H1 (cell line): ENCODE measurements around the gene ZIC5. TPM values are rescaled to one million over a fixed set of nuclear protein-coding genes. Genes with fewer than 3 reads are reported as not detected.

ENCODE experiments used
- ASH2L ChIP-seq: fragments of 200-600, 300-600 bp; sonication (generic); IDR thresholded peaks from one replicate; pipeline ENCODE4 v1.7.1; 2017; ENCODE audit warnings: low read length
- BCL11A ChIP-seq, 2 experiments: IDR thresholded peaks; one replicate each; pipeline ENCODE4 v1.6.1; 2011; ENCODE audit warnings: low read depth in 2 of 2, low read length in 2 of 2, mild to moderate bottlenecking in 2 of 2
- CBX5 ChIP-seq: fragments of 300-800, 300-1000 bp; sonication (generic); IDR thresholded peaks from 2 replicates; pipeline ENCODE4 v1.7.1; 2016; ENCODE audit warnings: antibody characterized with exemption, low read length, low read depth
- CBX8 ChIP-seq: fragments of 300-800, 300-1000 bp; sonication (generic); IDR thresholded peaks from 2 replicates; pipeline ENCODE4 v1.7.1; 2016; ENCODE audit warnings: low read depth, low read length, borderline replicate concordance
- CHD1 ChIP-seq: IDR thresholded peaks from 2 replicates; pipeline ENCODE4 v1.6.1; 2012; ENCODE audit warnings: low read depth, low read length, improper control_type of control experiment
- EGR1 ChIP-seq: IDR thresholded peaks from 2 replicates; pipeline ENCODE4 v1.6.1; 2011; ENCODE audit warnings: low read depth, low read length, borderline replicate concordance
- EZH2 ChIP-seq: fragments of 200-600 bp; sonication (generic); IDR thresholded peaks from 2 replicates; pipeline ENCODE4 v1.7.1; 2012; ENCODE audit warnings: low read depth, mild to moderate bottlenecking, moderate library complexity, low read length, inconsistent platforms; ENCODE audit not compliant: severe bottlenecking
- GTF2F1 ChIP-seq: IDR thresholded peaks from 2 replicates; pipeline ENCODE4 v1.6.1; 2012; ENCODE audit warnings: low read depth, low read length, improper control_type of control experiment, borderline replicate concordance
- HDAC2 ChIP-seq, 2 experiments: fragments of 300-600 bp in 1 of 2; sonication (generic) in 1 of 2; IDR thresholded peaks; 2 replicates each; pipeline ENCODE4 v1.6.1; 2011 to 2012; ENCODE audit warnings: low read depth in 2 of 2, low read length in 2 of 2, mild to moderate bottlenecking in 2 of 2, moderate library complexity in 2 of 2, borderline replicate concordance in 1 of 2, inconsistent platforms in 1 of 2
- JUN ChIP-seq: IDR thresholded peaks from 2 replicates; pipeline ENCODE4 v1.6.1; 2011; ENCODE audit warnings: low read depth, mild to moderate bottlenecking, improper control_type of control experiment, low read length
- KDM4A ChIP-seq: IDR thresholded peaks from one replicate; pipeline ENCODE4 v1.7.1; 2012; ENCODE audit warnings: low read depth, mild to moderate bottlenecking, moderate library complexity, low read length, inconsistent platforms; ENCODE audit not compliant: severe bottlenecking
- NRF1 ChIP-seq: IDR thresholded peaks from 2 replicates; pipeline ENCODE4 v1.6.1; 2011; ENCODE audit warnings: mild to moderate bottlenecking, low read depth, low read length, improper control_type of control experiment
- RFX5 ChIP-seq: IDR thresholded peaks from 2 replicates; pipeline ENCODE4 v1.6.1; 2011; ENCODE audit warnings: low read depth, low read length, improper control_type of control experiment, borderline replicate concordance
- SIRT6 ChIP-seq: IDR thresholded peaks from one replicate; pipeline ENCODE4 v1.7.1; 2012; ENCODE audit warnings: low read length, inconsistent platforms
- SRF ChIP-seq: IDR thresholded peaks from 2 replicates; pipeline ENCODE4 v1.6.1; 2011; ENCODE audit warnings: mild to moderate bottlenecking, low read depth, low read length, moderate library complexity
- TAF1 ChIP-seq: IDR thresholded peaks from 2 replicates; pipeline ENCODE4 v1.6.1; 2011; ENCODE audit warnings: mild to moderate bottlenecking, low read depth, low read length
- TCF12 ChIP-seq: IDR thresholded peaks from 2 replicates; pipeline ENCODE4 v1.6.1; 2011; ENCODE audit warnings: low read depth, mild to moderate bottlenecking, low read length
- TEAD4 ChIP-seq: IDR thresholded peaks from 2 replicates; pipeline ENCODE4 v1.6.1; 2012; ENCODE audit warnings: low read depth, low read length, inconsistent platforms, mixed read lengths
- polyA plus RNA-seq, 7 experiments: library from polyadenylated mRNA; depleted of rRNA in 3 of 7; stranded (reverse) in 5 of 7; unstranded in 2 of 7; fragments of >200 nt in 5 of 7; fragments of 200-250 nt in 2 of 7; gene quantifications; 1 replicate in 5 of 7; 2 replicates in 1 of 7; 4 replicates in 1 of 7; pipeline versions ENCODE4 v1.2.1 to v1.2.3, GENCODE V29; 2011 to 2013; ENCODE audit warnings: missing spikeins in 2 of 7, mixed read lengths in 2 of 7
- total RNA-seq: library from RNA; stranded (reverse); fragmentation: NEBNext Ultra II Directional; extraction: Animal tissue kit (Norgen Biotek cat#: 25700); gene quantifications from 2 replicates; pipeline ENCODE4 v1.2.1, GENCODE V29; 2021
- TF ChIP-seq, protein P1 (sequence below): IDR thresholded peaks from 2 replicates; pipeline ENCODE4 v1.6.1; 2012; ENCODE audit warnings: inconsistent platforms
- TF ChIP-seq, protein P2 (sequence below): IDR thresholded peaks from 2 replicates; pipeline ENCODE4 v1.6.1; 2012; ENCODE audit warnings: inconsistent platforms

ZIC5 gene
- total and polyA plus RNA-seq, 2 of the 8 experiments (the other 6 are each of a cell fraction or from before 2014, with no cell fraction given) = 14.2 to 52.7 TPM

DNA sequence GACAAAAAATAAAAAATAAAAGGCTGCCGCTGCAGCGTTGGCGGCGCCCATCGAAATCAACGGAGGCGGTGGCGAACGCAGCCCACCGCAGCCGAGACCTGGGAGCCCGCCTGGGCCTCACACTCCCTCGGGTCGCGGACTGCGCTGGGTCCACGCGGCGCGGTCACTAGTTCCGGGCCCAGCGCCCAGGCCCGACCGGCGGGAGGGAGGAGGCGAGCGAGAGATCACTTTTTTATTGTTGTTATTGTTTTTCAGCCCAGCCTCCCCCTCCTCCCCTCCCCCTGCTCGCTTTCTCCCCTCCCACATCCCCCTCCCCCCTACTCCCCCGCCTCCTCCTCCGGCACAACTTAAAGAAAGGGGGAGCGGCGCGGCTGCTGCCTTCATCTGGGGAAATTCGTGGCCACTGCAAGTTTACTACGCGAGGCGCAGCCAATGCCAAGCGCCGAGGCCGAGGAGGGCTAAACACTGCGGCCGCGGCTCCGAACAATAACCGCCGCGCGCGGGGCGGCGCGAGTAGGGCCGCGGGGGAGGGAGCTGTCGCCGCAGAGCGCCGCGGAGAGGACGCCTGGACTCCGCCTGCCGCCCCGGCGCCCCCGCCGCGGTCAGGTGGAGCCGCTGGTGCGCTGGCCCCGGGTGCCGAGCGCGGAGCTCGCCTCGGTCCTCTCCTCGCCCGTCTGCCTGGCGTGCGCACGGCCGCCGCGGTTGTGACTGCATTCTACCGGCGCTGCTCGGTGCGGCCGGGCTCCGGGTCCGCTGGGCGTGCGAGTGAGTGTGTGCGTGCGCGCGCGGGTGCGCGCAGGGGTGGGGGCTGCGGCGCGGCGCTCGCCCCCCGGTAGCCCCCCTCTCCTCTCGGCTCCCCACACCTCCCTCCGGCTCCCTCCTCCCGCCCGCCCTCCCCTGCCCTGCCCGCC lies 9.5 kb upstream of the ZIC5 start (continued):
- TF ChIP-seq CBX8 (no peak), TAF1 (peak; percentile 88), CHD1 (peak; percentile 34), BCL11A (IDR thresholded peaks at IDR 0.05; ENCODE audit: low read depth in 2 of 2, low read length in 2 of 2) (no peak), EZH2 (no peak), TEAD4 (peak; percentile 3; the same call in 1 of the 2 replicates), RFX5 (no peak), HDAC2 (IDR thresholded peaks at IDR 0.05; ENCODE audit: borderline replicate concordance in 1 of 2, low read depth in 2 of 2, low read length in 2 of 2) (peak; percentile 28 to 78; a peak in 2 of 4 replicates), EGR1 (no peak), CBX5 (no peak), SIRT6 (no peak), KDM4A (peak; percentile 86), NRF1 (no peak), SRF (no peak), TCF12 (no peak), GTF2F1 (no peak), JUN (no peak), ASH2L (peak; percentile 78)
- TF ChIP-seq, protein P1, sequence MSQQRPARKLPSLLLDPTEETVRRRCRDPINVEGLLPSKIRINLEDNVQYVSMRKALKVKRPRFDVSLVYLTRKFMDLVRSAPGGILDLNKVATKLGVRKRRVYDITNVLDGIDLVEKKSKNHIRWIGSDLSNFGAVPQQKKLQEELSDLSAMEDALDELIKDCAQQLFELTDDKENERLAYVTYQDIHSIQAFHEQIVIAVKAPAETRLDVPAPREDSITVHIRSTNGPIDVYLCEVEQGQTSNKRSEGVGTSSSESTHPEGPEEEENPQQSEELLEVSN = no peak; the same call in 1 of the 2 replicates
- TF ChIP-seq, protein P2, sequence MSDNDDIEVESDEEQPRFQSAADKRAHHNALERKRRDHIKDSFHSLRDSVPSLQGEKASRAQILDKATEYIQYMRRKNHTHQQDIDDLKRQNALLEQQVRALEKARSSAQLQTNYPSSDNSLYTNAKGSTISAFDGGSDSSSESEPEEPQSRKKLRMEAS = peak; percentile 9
